NAMALWA (cell line): ENCODE measurements around the gene PIGC.
A peak's percentile ranks its signal among the peaks of the same experiment; 100 is the strongest.

Experiments used
- DNase-seq: peaks from one replicate; pipeline ENCODE4 v3.0.0-alpha.2; 2015; ENCODE audit warnings: low spot score

The PIGC gene

GRCh38 chr1:172398970-172399755 is 44.7 kb downstream of the PIGC start:
- DNase-seq = peak; percentile 73

GRCh38 chr1:172398193-172398592 is 45.7 kb downstream of the PIGC start:
- no peak for DNase-seq

- DNase-seq = no peak
Observed at GRCh38 chr1:172397633-172398032, 46.2 kb downstream of the PIGC start.

- no peak for DNase-seq
Observed at GRCh38 chr1:172397221-172397620, 46.6 kb downstream of the PIGC start.

- no peak for DNase-seq
Observed at GRCh38 chr1:172395576-172395975, 48.3 kb downstream of the PIGC start.

- DNase-seq = no peak
Observed at GRCh38 chr1:172394811-172395210, 49.1 kb downstream of the PIGC start.

GRCh38 chr1:172394141-172394751 is 49.6 kb downstream of the PIGC start:
- peak; percentile 75 for DNase-seq

- DNase-seq = peak; percentile 61
Observed at GRCh38 chr1:172393354-172393753, 50.5 kb downstream of the PIGC start.

GRCh38 chr1:172391976-172392375 is 51.9 kb downstream of the PIGC start:
- DNase-seq = no peak
